GM12878 (cell line): ENCODE data around the gene DNAJB2. TPM values are rescaled to one million over a fixed set of nuclear protein-coding genes. Genes with fewer than 3 reads are reported as not detected.

Experiments used
- ATAC-seq: fragments of 200-7000 bp; cut with Tn5 transposase; 3 replicates; pipeline ENCODE4 v1.9.1; 2020; ENCODE audit warnings: mild to moderate bottlenecking, moderate library complexity
- BruUV-seq: library from RNA; stranded (reverse); fragments of 400-500 nt; replicated peaks from 2 replicates; lab custom pipeline; 2021; lab: Mats Ljungman, UMichigan
- CTCF ChIA-PET: fragments of 300-600 bp; sonication (Branson Sonifier 250); formaldehyde crosslinking; extraction: SDS; loops from one replicate; lab custom pipeline; 2021; ENCODE audit warnings: inconsistent platforms; lab: Yijun Ruan, JAX
- POLR2A ChIA-PET: fragments of 350-600 bp; formaldehyde crosslinking; extraction: SDS; loops from one replicate; lab custom pipeline; 2021; ENCODE audit warnings: inconsistent platforms; lab: Charles Lee
- RAD21 ChIA-PET: fragments of 300-600 bp; sonication (Branson Sonifier 250); formaldehyde crosslinking; loops from one replicate; lab custom pipeline; 2023; ENCODE audit warnings: antibody characterized with exemption; ENCODE audit not compliant: unreplicated experiment; lab: Charles Lee
- SMC1A ChIA-PET: fragments of 300-600 bp; sonication (Branson Sonifier 250); formaldehyde crosslinking; loops from one replicate; lab custom pipeline; 2023; ENCODE audit not compliant: unreplicated experiment, uncharacterized antibody; lab: Charles Lee
- DNase-seq: peaks from one replicate; pipeline ENCODE4 v3.0.0-alpha.2; 2011; ENCODE audit warnings: low read depth, low spot score
- FAIRE-seq: peaks from 3 replicates; lab custom pipeline; 2011; peaks lifted over from hg19 to GRCh38; lab: Jason Lieb, UNC
- H2AFZ ChIP-seq: 2 replicates; pipeline ENCODE4 v1.6.0; 2011; ENCODE audit warnings: low read depth, low read length, control low read depth; ENCODE audit not compliant: control insufficient read depth
- H3K27ac ChIP-seq: 2 replicates; pipeline ENCODE4 v1.5.1; 2011; ENCODE audit warnings: control low read depth; ENCODE audit not compliant: control insufficient read depth, insufficient read depth
- H3K27me3 ChIP-seq, 2 experiments: replicated peaks in 1 of 2; 2 replicates each; pipeline versions ENCODE4 v1.6.0 to v1.6.1; 2011; ENCODE audit warnings: low read length in 1 of 2; ENCODE audit not compliant: control insufficient read depth in 2 of 2, insufficient read depth in 2 of 2
- H3K36me3 ChIP-seq, 2 experiments: 2 replicates each; pipeline ENCODE4 v1.5.1; 2011; ENCODE audit warnings: low read length in 1 of 2; ENCODE audit not compliant: control insufficient read depth in 2 of 2, insufficient read depth in 2 of 2
- H3K4me1 ChIP-seq: 2 replicates; pipeline ENCODE4 v1.6.1; 2011; ENCODE audit warnings: mild to moderate bottlenecking, low read length, moderate library complexity, mixed read lengths; ENCODE audit not compliant: control insufficient read depth, insufficient read depth
- H3K4me2 ChIP-seq: 2 replicates; pipeline ENCODE4 v1.6.0; 2011; ENCODE audit warnings: control low read depth; ENCODE audit not compliant: control insufficient read depth, insufficient read depth
- H3K4me3 ChIP-seq: fragments of 200-600 bp; sonication (generic); 2 replicates; pipeline ENCODE4 v1.5.1; 2016
- H3K79me2 ChIP-seq: 2 replicates; pipeline ENCODE4 v1.6.0; 2011; ENCODE audit warnings: low read length; ENCODE audit not compliant: control insufficient read depth, insufficient read depth
- H3K9ac ChIP-seq: 2 replicates; pipeline ENCODE4 v1.8.0; 2011; ENCODE audit warnings: low read length, control low read depth, mixed read lengths; ENCODE audit not compliant: control insufficient read depth, insufficient read depth
- H3K9me3 ChIP-seq: replicated peaks from 3 replicates; pipeline ENCODE4 v1.5.1; 2011; ENCODE audit warnings: mild to moderate bottlenecking, low read length; ENCODE audit not compliant: control insufficient read depth, insufficient read depth
- H4K20me1 ChIP-seq: 2 replicates; pipeline ENCODE4 v1.6.0; 2011; ENCODE audit not compliant: control insufficient read depth, insufficient read depth
- BHLHE40 ChIP-seq, 2 experiments: fragments of 450-650 bp in 1 of 2; IDR thresholded peaks; 2 replicates each; pipeline ENCODE4 v1.6.1; 2011 to 2017; ENCODE audit warnings: low read depth in 2 of 2, borderline replicate concordance in 1 of 2, improper control_type of control experiment in 1 of 2, low read length in 1 of 2, mild to moderate bottlenecking in 1 of 2
- CBFB ChIP-seq: IDR thresholded peaks from 2 replicates; pipeline ENCODE4 v1.6.1; 2016; ENCODE audit warnings: antibody characterized with exemption, low read depth
- CBX3 ChIP-seq: fragments of 200-600 bp; sonication (generic); IDR thresholded peaks from 2 replicates; pipeline ENCODE4 v1.6.1; 2016; ENCODE audit warnings: low read depth, borderline replicate concordance
- CHD2 ChIP-seq: IDR thresholded peaks from 2 replicates; pipeline ENCODE4 v1.6.1; 2011; ENCODE audit warnings: low read depth, low read length, improper control_type of control experiment, borderline replicate concordance
- E2F8 ChIP-seq: fragments of 450-650 bp; IDR thresholded peaks from 2 replicates; pipeline ENCODE4 v1.6.1; 2018; ENCODE audit warnings: mild to moderate bottlenecking, low read depth, moderate library complexity; ENCODE audit not compliant: partially characterized antibody
- IRF5 ChIP-seq: fragments of 450-650 bp; IDR thresholded peaks from 2 replicates; pipeline ENCODE4 v1.6.1; 2017; ENCODE audit warnings: borderline replicate concordance
- JUND ChIP-seq: IDR thresholded peaks from 2 replicates; pipeline ENCODE4 v1.6.1; 2012; ENCODE audit warnings: low read depth, mild to moderate bottlenecking, low read length, improper control_type of control experiment, moderate library complexity
- MAX ChIP-seq: IDR thresholded peaks from 2 replicates; pipeline ENCODE4 v1.6.1; 2012; ENCODE audit warnings: low read depth, low read length, improper control_type of control experiment
- MTA2 ChIP-seq: fragments of 450-650 bp; IDR thresholded peaks from 2 replicates; pipeline ENCODE4 v1.6.1; 2016; ENCODE audit warnings: low read depth, mild to moderate bottlenecking, moderate library complexity
- NBN ChIP-seq: fragments of 450-650 bp; IDR thresholded peaks from 2 replicates; pipeline ENCODE4 v1.6.1; 2016
- PKNOX1 ChIP-seq: fragments of 450-650 bp; IDR thresholded peaks from 2 replicates; pipeline ENCODE4 v1.6.1; 2016; ENCODE audit warnings: mild to moderate bottlenecking
- RCOR1 ChIP-seq: conservative IDR thresholded peaks from 2 replicates; pipeline ENCODE4 v1.6.1; 2012; ENCODE audit warnings: low read depth, low read length, improper control_type of control experiment
- SIX5 ChIP-seq: IDR thresholded peaks from 2 replicates; pipeline ENCODE4 v1.6.1; 2011; ENCODE audit warnings: mild to moderate bottlenecking, low read depth, low read length, moderate library complexity; ENCODE audit not compliant: severe bottlenecking
- SMAD1 ChIP-seq: fragments of 450-650 bp; IDR thresholded peaks from 2 replicates; pipeline ENCODE4 v1.6.1; 2018; ENCODE audit warnings: mild to moderate bottlenecking, low read depth; ENCODE audit not compliant: partially characterized antibody
- YY1 ChIP-seq: IDR thresholded peaks from 2 replicates; pipeline ENCODE4 v1.6.1; 2011; ENCODE audit warnings: low read depth, mild to moderate bottlenecking, low read length
- ZBED1 ChIP-seq: IDR thresholded peaks from 2 replicates; pipeline ENCODE4 v1.6.1; 2016; ENCODE audit warnings: borderline replicate concordance
- ZSCAN29 ChIP-seq: fragments of 450-650 bp; IDR thresholded peaks from 2 replicates; pipeline ENCODE4 v1.6.1; 2017; ENCODE audit warnings: mild to moderate bottlenecking, moderate library complexity
- WGBS: methylation state at CpG from one replicate; pipeline ENCODE4 v1.1.6; 2016; ENCODE audit warnings: low lambda C conversion rate; ENCODE audit not compliant: insufficient replicate concordance, insufficient coverage; ENCODE audit errors: missing lambda C conversion rate; 5-methylcytosine and 5-hydroxymethylcytosine counted together
- in situ Hi-C: fragments of 300-500 bp; cut with MboI; formaldehyde crosslinking; loops from 9 replicates; pipeline ENCODE4 v1.14.3; 2018; ENCODE audit warnings: mixed read lengths
- intact Hi-C: fragments of 100-400 bp; cut with micrococcal nuclease; formaldehyde crosslinking; loops from one replicate; pipeline ENCODE4 v1.14.2; 2022; ENCODE audit not compliant: unreplicated experiment
- polyA plus RNA-seq, 11 experiments: library from polyadenylated mRNA; depleted of rRNA in 4 of 11; unstranded in 6 of 11; stranded (reverse) in 5 of 11; fragments of >200 nt; fragmentation: Nextera tagmentation in 4 of 11; fragmentation: Illumina TruSeq in 1 of 11; extraction: Ambion mirVana in 4 of 11; extraction: Trizol in 1 of 11; gene quantifications; 1 replicate in 1 of 11; 2 replicates in 10 of 11; pipeline versions ENCODE4 v1.2.1 to v1.2.3, GENCODE V29; 2011 to 2016; ENCODE audit warnings: inconsistent platforms in 2 of 11, missing spikeins in 2 of 11, low read depth in 1 of 11
- total RNA-seq, 4 experiments: library from RNA; depleted of rRNA in 3 of 4; stranded (reverse); fragments of >200 nt in 3 of 4; fragmentation: Illumina TruSeq in 1 of 4; extraction: Trizol in 1 of 4; gene quantifications; 2 replicates each; pipeline versions ENCODE4 v1.2.1 to v1.2.3, GENCODE V29; 2013 to 2021

DNAJB2 gene
- total and polyA plus RNA-seq, 10 of the 15 experiments (the other 5 are each of a cell fraction or from before 2014, with no cell fraction given) = 0.26 to 36.5 (median 12.5) TPM

GRCh38 chr2:219279916-219280516 lies 850 bp downstream of the DNAJB2 start (continued):
- TF ChIP-seq MTA2 (peak; percentile 32), E2F8 (peak; percentile 28), SMAD1 (peak; percentile 37), PKNOX1 (peak; percentile 89)

- 84% methylated on average over 4 of the region's 4 CpGs for WGBS
- peak overlapping the region; percentile 95 for H3K4me2 ChIP-seq
- DNase-seq (no peak), FAIRE-seq (no peak), ATAC-seq (no peak)
- BruUV-seq = TSS peak; percentile 63
- H3K9ac ChIP-seq = 0 out of 2 replicates have a peak overlapping the region, but pooled peaks have one; percentile 73
- ChIA-PET SMC1A (interaction anchor here (0.8 to 8.8 kb wide), 4 partner anchors 12 to 121 kb away, joined by 4 to 98 read pairs (median 51); partner anchors contain the start of genes GLB1L, STK16, TUBA4A and TUBA4B), RAD21 (interaction anchor here (1.1 to 5.9 kb wide), 3 partner anchors 13 to 110 kb away, joined by 3 to 78 read pairs (median 20); partner anchors contain the start of genes GLB1L and STK16), POLR2A (interaction anchor here (0.9 to 7.0 kb wide), 6 partner anchors 8 to 105 kb away, joined by 3 to 160 read pairs (median 20); partner anchors contain the start of genes CNPPD1, GLB1L, STK16 and TUBA4A), CTCF (interaction anchor here (0.7 to 13.5 kb wide), 13 partner anchors 13 to 209 kb away, joined by 3 to 257 read pairs (median 4); partner anchors contain the start of genes GLB1L, STK16 and ZFAND2B)
- no peak overlapping the region for H3K27ac ChIP-seq
- H3K9me3 ChIP-seq = no peaks in the 10 kb centered on the region
- H3K27me3 ChIP-seq = no peaks in the 10 kb centered on the region
- peak overlapping the region; percentile 66; the same call in 1 of the 2 replicates for H3K4me3 ChIP-seq
- no peak overlapping the region for H2AFZ ChIP-seq
- peaks cover 26% of the 10 kb centered on the region for H3K4me1 ChIP-seq
- H4K20me1 ChIP-seq = no peaks in the 10 kb centered on the region
- intact Hi-C loops (no loop called here), in situ Hi-C loops (no loop called here)
- peaks cover 6% of the 10 kb centered on the region for H3K79me2 ChIP-seq
- no peaks in the 10 kb centered on the region; a peak in 1 of 4 replicates for H3K36me3 ChIP-seq
- TF ChIP-seq RCOR1 (no peak), ZSCAN29 (no peak), MAX (no peak), BHLHE40 (IDR thresholded peaks at IDR 0.05; ENCODE audit: borderline replicate concordance in 1 of 2, low read depth in 2 of 2, low read length in 1 of 2) (no peak), YY1 (no peak), IRF5 (no peak), ZBED1 (no peak), CBFB (no peak), NBN (no peak), SIX5 (no peak), CHD2 (no peak), JUND (no peak), CBX3 (no peak)
Observed at GRCh38 chr2:219280651-219281050, 1.5 kb downstream of the DNAJB2 start.
